Left lung (tissue), 10 donors: ENCODE results near the gene COG2. TPM values are rescaled to one million over a fixed set of nuclear protein-coding genes. Genes with fewer than 3 reads are reported as not detected.

ENCODE experiments used
- ATAC-seq: fragments of 200-7000 bp; cut with Tn5 transposase; one replicate; pipeline ENCODE4 v1.9.1; 2020; ENCODE audit warnings: moderate library complexity
- DNase-seq, 4 donors: peaks; one replicate each; pipeline ENCODE4 v3.0.0-alpha.2; 2013 to 2020
- H3K27ac ChIP-seq, 2 donors: fragments of 200-600 bp; sonication (generic) in 1 of 2; one replicate each; pipeline versions ENCODE4 v1.5.0 to v1.8.0; 2020 to 2021
- H3K27me3 ChIP-seq, 2 donors: fragments of 200-600 bp; sonication (generic) in 1 of 2; one replicate each; pipeline versions ENCODE4 v1.5.0 to v1.8.0; 2020 to 2021
- H3K36me3 ChIP-seq, 2 donors: fragments of 200-600 bp; sonication (generic) in 1 of 2; one replicate each; pipeline versions ENCODE4 v1.5.0 to v1.8.0; 2020 to 2021
- H3K4me1 ChIP-seq, 2 donors: fragments of 200-600 bp; one replicate each; pipeline ENCODE4 v1.8.0; 2021
- H3K4me3 ChIP-seq, 2 donors: fragments of 200-600 bp; sonication (generic) in 1 of 2; one replicate each; pipeline versions ENCODE4 v1.5.0 to v1.8.0; 2020 to 2021; ENCODE audit warnings: mild to moderate bottlenecking in 1 of 2
- H3K9me3 ChIP-seq, 2 donors: fragments of 200-600 bp; sonication (generic) in 1 of 2; one replicate each; pipeline versions ENCODE4 v1.5.0 to v1.8.0; 2020 to 2021
- CTCF ChIP-seq, 2 donors: fragments of 200-600 bp; sonication (generic) in 1 of 2; IDR thresholded peaks; one replicate each; pipeline versions ENCODE4 v1.5.0 to v1.8.0; 2021; ENCODE audit warnings: antibody characterized with exemption in 2 of 2
- intact Hi-C, 2 donors: fragments of 100-400 bp; cut with DNase I; formaldehyde crosslinking; loops; one replicate each; pipeline versions ENCODE4 v1.11.2 to v1.14.2; 2022
- polyA plus RNA-seq, 6 donors: library from polyadenylated mRNA; unstranded; fragments of 120-200 nt; gene quantifications; one replicate each; pipeline ENCODE4 v1.2.1, GENCODE V29; 2013; ENCODE audit not compliant: insufficient read length in 6 of 6
- total RNA-seq, 2 donors: library from RNA; stranded (reverse); fragmentation: NEBNext Ultra II Directional; extraction: Animal tissue kit (Norgen Biotek cat#: 25700); gene quantifications; one replicate each; pipeline ENCODE4 v1.2.1, GENCODE V29; 2021
- donor health status: DM: no; HTN: yes; CAD: no.
- donor health status: DM: no; HTN: no; CAD: no.

The COG2 gene
- total and polyA plus RNA-seq, 8 donors: 26.1 to 33.4 (median 27.2) TPM

- Histone ChIP-seq H3K27me3 (peaks cover 5 to 28% of the 10 kb centered on the region in 2 donors), H3K27ac (no peak overlapping the region), H3K36me3 (no peaks in the 10 kb centered on the region), H3K4me3 (no peak overlapping the region), H3K9me3 (no peaks in the 10 kb centered on the region), H3K4me1 (no peaks in the 10 kb centered on the region)
- intact Hi-C loops: no loop called here
- DNase-seq (no peak), ATAC-seq (peak; percentile 85)
- TF ChIP-seq CTCF (IDR thresholded peaks at IDR 0.05): peak in 1 of 2 donors; percentile 20
These were observed 9.9 kb upstream of the COG2 start for GRCh38 chr1:230632273-230632873.

- peaks cover 6 to 32% of the 10 kb centered on the region in 2 donors for H3K27me3 ChIP-seq
- no peak overlapping the region for H3K4me3 ChIP-seq
- no peak for DNase-seq
- H3K36me3 ChIP-seq: no peaks in the 10 kb centered on the region
- ATAC-seq: no peak
- intact Hi-C loops: no loop called here
- no peaks in the 10 kb centered on the region for H3K4me1 ChIP-seq
- H3K9me3 ChIP-seq: no peaks in the 10 kb centered on the region
- no peak for TF ChIP-seq CTCF (IDR thresholded peaks at IDR 0.05)
- H3K27ac ChIP-seq: no peak overlapping the region
These were observed 8.8 kb upstream of the COG2 start for GRCh38 chr1:230633469-230633868.

- intact Hi-C loops: no loop called here
- Histone ChIP-seq H3K4me1 (no peaks in the 10 kb centered on the region), H3K27me3 (peaks cover 6 to 32% of the 10 kb centered on the region in 2 donors), H3K4me3 (no peak overlapping the region), H3K36me3 (no peaks in the 10 kb centered on the region), H3K27ac (no peak overlapping the region), H3K9me3 (no peaks in the 10 kb centered on the region)
- no peak for ATAC-seq
- no peak for DNase-seq
- no peak for TF ChIP-seq CTCF (IDR thresholded peaks at IDR 0.05)
These were observed 7.9 kb upstream of the COG2 start for GRCh38 chr1:230634384-230634783.

GRCh38 chr1:230636575-230637148 is 5.6 kb upstream of the COG2 start:
- no peak for TF ChIP-seq CTCF (IDR thresholded peaks at IDR 0.05)
- Histone ChIP-seq H3K9me3 (no peaks in the 10 kb centered on the region), H3K36me3 (no peaks in the 10 kb centered on the region), H3K27ac (no peak overlapping the region), H3K4me1 (peaks cover 0 to 1% of the 10 kb centered on the region in 2 donors), H3K27me3 (peaks cover 6 to 25% of the 10 kb centered on the region in 2 donors), H3K4me3 (no peak overlapping the region)
- ATAC-seq: no peak
- DNase-seq: no peak
- intact Hi-C loops: no loop called here

GRCh38 chr1:230639714-230640209 is 2.5 kb upstream of the COG2 start:
- Histone ChIP-seq H3K27ac (no peak overlapping the region), H3K27me3 (peaks cover 6 to 22% of the 10 kb centered on the region in 2 donors), H3K4me1 (peaks cover 14 to 25% of the 10 kb centered on the region in 2 donors), H3K4me3 (no peak overlapping the region), H3K9me3 (no peaks in the 10 kb centered on the region), H3K36me3 (no peaks in the 10 kb centered on the region)
- TF ChIP-seq CTCF (IDR thresholded peaks at IDR 0.05): no peak
- DNase-seq (no peak), ATAC-seq (no peak)
- intact Hi-C loops: no loop called here
